ENCODE measurements around the gene KCNMA1. TPM values are rescaled to one million over a fixed set of nuclear protein-coding genes. Genes with fewer than 3 reads are reported as not detected.

KCNMA1 gene
- total and polyA plus RNA-seq, 4 experiments from 2014 or later = 0.26 TPM; not detected in 3

DNA sequence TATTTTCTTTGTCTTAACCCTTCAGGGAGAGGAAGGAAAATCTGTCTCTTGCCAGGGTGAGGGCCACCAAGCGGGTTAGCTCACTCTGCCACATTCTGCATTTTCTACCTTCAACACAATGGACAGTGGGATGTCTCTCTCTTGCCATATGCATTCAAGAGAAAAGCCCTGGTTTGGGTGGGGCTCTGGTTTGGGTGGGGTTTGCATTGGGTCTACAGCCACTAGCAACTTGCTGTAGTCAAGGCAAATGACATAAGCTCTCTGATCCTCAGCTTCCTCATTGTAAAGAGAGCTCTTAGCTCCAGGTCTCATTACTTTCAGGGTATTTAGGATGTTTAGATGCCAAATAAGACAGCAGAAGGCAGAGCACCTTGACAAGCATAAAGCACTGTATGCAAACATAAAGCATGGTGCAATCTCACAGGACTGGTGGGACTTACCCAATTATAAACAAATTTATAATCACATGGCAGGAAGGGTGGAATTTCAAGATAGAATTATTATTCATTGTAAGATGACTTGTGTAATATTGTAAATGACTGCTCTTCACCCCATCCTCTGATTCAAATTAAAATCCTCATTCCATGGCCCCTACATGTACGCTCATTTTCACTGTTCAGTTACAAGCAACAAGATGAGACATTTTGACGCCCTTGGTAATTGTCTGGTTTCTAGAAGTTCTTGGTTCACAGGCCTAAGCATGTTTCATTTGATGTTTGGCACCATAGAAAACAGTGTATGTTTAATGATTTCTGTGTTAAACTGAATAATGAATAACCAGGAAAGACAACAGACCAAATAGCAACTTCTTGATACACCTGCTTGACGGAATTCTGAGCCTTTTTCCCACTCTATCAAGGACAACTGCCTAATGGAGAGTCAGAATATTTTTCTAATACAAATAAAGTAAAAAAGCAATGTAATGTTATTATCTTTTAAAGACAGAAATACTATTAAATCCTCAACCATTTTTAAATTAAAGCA lies 258.9 kb downstream of the KCNMA1 start:
- H3K27ac ChIP-seq (ENCODE audit: low read depth, low read length) = no peak overlapping the region
- CTCF ChIA-PET (ENCODE audit: partially characterized antibody) = no interaction called here
- H3K4me1 Mint-ChIP-seq = no peaks in the 10 kb centered on the region
- peaks cover 0 to 5% (median 0%) of the 10 kb centered on the region in 8 donors for H3K9me3 Mint-ChIP-seq
- H3K27ac Mint-ChIP-seq = no peak overlapping the region
- H3K4me3 ChIP-seq (ENCODE audit: low read length in 2 of 2) = no peak overlapping the region
- no peaks in the 10 kb centered on the region for H3K9me3 ChIP-seq (ENCODE audit: control insufficient read depth in 1 of 2, low read length in 2 of 2)
- no peaks in the 10 kb centered on the region for H3K27me3 ChIP-seq (ENCODE audit: insufficient read depth, low read length)
- no peak overlapping the region for H3K4me3 Mint-ChIP-seq
- no peaks in the 10 kb centered on the region for H3K4me1 ChIP-seq (ENCODE audit: insufficient read depth, low read length)
- intact Hi-C loops (cut with micrococcal nuclease) = no loop called here
- POLR2A ChIA-PET (ENCODE audit: partially characterized antibody) = no interaction called here
- DNase-seq = no peak
- no peaks in the 10 kb centered on the region for H3K36me3 ChIP-seq (ENCODE audit: insufficient read depth, low read length)
- H3K27me3 Mint-ChIP-seq = peaks cover 0 to 2% of the 10 kb centered on the region in 2 donors
- H3K36me3 Mint-ChIP-seq = no peaks in the 10 kb centered on the region

- H3K36me3 Mint-ChIP-seq = no peaks in the 10 kb centered on the region
- no peaks in the 10 kb centered on the region for H3K36me3 ChIP-seq (ENCODE audit: insufficient read depth, low read length)
- intact Hi-C loops (cut with micrococcal nuclease) = no loop called here
- H3K4me1 ChIP-seq (ENCODE audit: insufficient read depth, low read length) = no peaks in the 10 kb centered on the region
- CTCF ChIA-PET (ENCODE audit: partially characterized antibody) = no interaction called here
- H3K9me3 Mint-ChIP-seq = peaks cover 0 to 5% (median 0%) of the 10 kb centered on the region in 8 donors
- H3K27me3 ChIP-seq (ENCODE audit: insufficient read depth, low read length) = no peaks in the 10 kb centered on the region
- no peak overlapping the region for H3K27ac ChIP-seq (ENCODE audit: low read depth, low read length)
- H3K4me3 ChIP-seq (ENCODE audit: low read length in 2 of 2) = no peak overlapping the region
- no peak overlapping the region for H3K4me3 Mint-ChIP-seq
- no peak for DNase-seq
- POLR2A ChIA-PET (ENCODE audit: partially characterized antibody) = no interaction called here
- H3K27ac Mint-ChIP-seq = no peak overlapping the region
- no peaks in the 10 kb centered on the region for H3K4me1 Mint-ChIP-seq
- H3K27me3 Mint-ChIP-seq = peaks cover 0 to 2% of the 10 kb centered on the region in 2 donors
- no peaks in the 10 kb centered on the region for H3K9me3 ChIP-seq (ENCODE audit: control insufficient read depth in 1 of 2, low read length in 2 of 2)
These were observed 259.8 kb downstream of the KCNMA1 start for GRCh38 chr10:77377678-77378352.

DNA sequence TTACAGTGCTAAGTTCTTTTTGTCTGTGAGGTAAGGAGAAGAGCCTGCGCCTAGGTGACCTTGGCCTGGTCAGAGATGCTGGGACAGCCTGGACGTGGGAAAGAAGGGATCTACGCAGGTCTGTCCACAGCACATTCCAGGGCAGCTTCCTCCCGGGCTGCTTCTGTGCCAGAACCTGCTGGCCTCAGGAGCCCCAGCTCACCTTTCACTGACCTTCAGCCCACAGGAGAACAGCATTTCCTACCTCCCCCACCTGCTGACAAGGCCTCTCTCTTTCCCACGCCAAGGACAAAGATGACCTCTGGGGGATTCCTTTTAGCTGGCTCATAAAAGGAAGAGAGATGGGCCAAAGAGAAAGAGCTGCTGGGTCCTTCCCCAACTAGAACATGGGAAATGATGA lies 260.6 kb downstream of the KCNMA1 start:
- Mint-ChIP-seq H3K27me3 (peaks cover 0 to 2% of the 10 kb centered on the region in 2 donors), H3K27ac (no peak overlapping the region), H3K36me3 (no peaks in the 10 kb centered on the region), H3K4me1 (no peaks in the 10 kb centered on the region), H3K4me3 (no peak overlapping the region), H3K9me3 (peaks cover 0 to 5% (median 0%) of the 10 kb centered on the region in 8 donors)
- ChIA-PET CTCF (ENCODE audit: partially characterized antibody) (no interaction called here), POLR2A (ENCODE audit: partially characterized antibody) (no interaction called here)
- H3K4me1 ChIP-seq (ENCODE audit: insufficient read depth, low read length) = no peaks in the 10 kb centered on the region
- intact Hi-C loops (cut with micrococcal nuclease) = no loop called here
- H3K4me3 ChIP-seq (ENCODE audit: low read length in 2 of 2) = no peak overlapping the region
- no peaks in the 10 kb centered on the region for H3K27me3 ChIP-seq (ENCODE audit: insufficient read depth, low read length)
- no peaks in the 10 kb centered on the region for H3K36me3 ChIP-seq (ENCODE audit: insufficient read depth, low read length)
- H3K9me3 ChIP-seq (ENCODE audit: control insufficient read depth in 1 of 2, low read length in 2 of 2) = no peaks in the 10 kb centered on the region
- no peak for DNase-seq
- no peak overlapping the region for H3K27ac ChIP-seq (ENCODE audit: low read depth, low read length)

- Mint-ChIP-seq H3K4me1 (no peaks in the 10 kb centered on the region), H3K9me3 (peaks cover 0 to 9% (median 2%) of the 10 kb centered on the region in 8 donors), H3K4me3 (no peak overlapping the region), H3K27me3 (no peaks in the 10 kb centered on the region), H3K36me3 (no peaks in the 10 kb centered on the region), H3K27ac (no peak overlapping the region)
- CTCF ChIA-PET (ENCODE audit: partially characterized antibody) = no interaction called here
- no peaks in the 10 kb centered on the region for H3K27me3 ChIP-seq (ENCODE audit: insufficient read depth, low read length)
- H3K9me3 ChIP-seq (ENCODE audit: control insufficient read depth in 1 of 2, low read length in 2 of 2) = no peaks in the 10 kb centered on the region
- H3K4me1 ChIP-seq (ENCODE audit: insufficient read depth, low read length) = no peaks in the 10 kb centered on the region
- H3K36me3 ChIP-seq (ENCODE audit: insufficient read depth, low read length) = no peaks in the 10 kb centered on the region
- DNase-seq = no peak
- no peak overlapping the region for H3K27ac ChIP-seq (ENCODE audit: low read depth, low read length)
- intact Hi-C loops (cut with micrococcal nuclease) = no loop called here
- POLR2A ChIA-PET (ENCODE audit: partially characterized antibody) = no interaction called here
- no peak overlapping the region for H3K4me3 ChIP-seq (ENCODE audit: low read length in 2 of 2)
These were observed 263.4 kb downstream of the KCNMA1 start for GRCh38 chr10:77374189-77374656.

- no peaks in the 10 kb centered on the region for H3K4me1 Mint-ChIP-seq
These were observed 265.5 kb downstream of the KCNMA1 start for GRCh38 chr10:77371848-77372799.

DNA sequence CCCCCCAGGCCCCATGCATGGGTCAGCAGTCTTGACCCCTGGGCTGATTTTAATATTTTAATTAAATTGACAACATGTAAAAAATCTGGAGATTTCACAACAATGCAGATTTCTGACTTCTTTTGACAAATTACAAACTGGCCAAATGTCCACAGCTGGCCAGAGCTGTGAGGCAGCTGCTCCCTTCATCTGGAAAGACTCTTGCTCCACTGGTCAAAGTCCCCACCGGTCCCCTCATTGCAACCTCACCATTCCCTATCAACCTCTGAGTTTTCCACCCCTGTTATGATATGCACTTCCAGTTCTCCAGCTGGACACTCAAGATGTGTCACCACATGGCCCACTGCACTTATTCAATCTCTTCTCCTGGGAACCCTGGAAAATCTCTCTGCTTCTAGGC lies 266.2 kb downstream of the KCNMA1 start:
- Histone ChIP-seq H3K4me3 (ENCODE audit: low read length in 2 of 2) (no peak overlapping the region), H3K36me3 (ENCODE audit: insufficient read depth, low read length) (no peaks in the 10 kb centered on the region), H3K9me3 (ENCODE audit: control insufficient read depth in 1 of 2, low read length in 2 of 2) (no peaks in the 10 kb centered on the region), H3K27ac (ENCODE audit: low read depth, low read length) (no peak overlapping the region), H3K27me3 (ENCODE audit: insufficient read depth, low read length) (no peaks in the 10 kb centered on the region), H3K4me1 (ENCODE audit: insufficient read depth, low read length) (no peaks in the 10 kb centered on the region)
- Mint-ChIP-seq H3K27me3 (no peaks in the 10 kb centered on the region), H3K4me1 (no peaks in the 10 kb centered on the region), H3K4me3 (no peak overlapping the region), H3K9me3 (peaks cover 0 to 10% (median 5%) of the 10 kb centered on the region in 8 donors), H3K27ac (no peak overlapping the region), H3K36me3 (no peaks in the 10 kb centered on the region)
- DNase-seq = no peak
- POLR2A ChIA-PET (ENCODE audit: partially characterized antibody) = no interaction called here
- intact Hi-C loops (cut with micrococcal nuclease) = no loop called here
- CTCF ChIA-PET (ENCODE audit: partially characterized antibody) = no interaction called here

More at GRCh38 chr10:77371848-77372799, 265.5 kb downstream of the KCNMA1 start:
- no peak overlapping the region for H3K27ac Mint-ChIP-seq
- Histone ChIP-seq H3K36me3 (ENCODE audit: insufficient read depth, low read length) (no peaks in the 10 kb centered on the region), H3K4me1 (ENCODE audit: insufficient read depth, low read length) (no peaks in the 10 kb centered on the region), H3K27me3 (ENCODE audit: insufficient read depth, low read length) (no peaks in the 10 kb centered on the region), H3K27ac (ENCODE audit: low read depth, low read length) (no peak overlapping the region), H3K9me3 (ENCODE audit: control insufficient read depth in 1 of 2, low read length in 2 of 2) (no peaks in the 10 kb centered on the region), H3K4me3 (ENCODE audit: low read length in 2 of 2) (no peak overlapping the region)
- H3K27me3 Mint-ChIP-seq = no peaks in the 10 kb centered on the region
- peaks cover 0 to 10% (median 5%) of the 10 kb centered on the region in 8 donors for H3K9me3 Mint-ChIP-seq
- CTCF ChIA-PET (ENCODE audit: partially characterized antibody) = no interaction called here
- H3K36me3 Mint-ChIP-seq = no peaks in the 10 kb centered on the region
- intact Hi-C loops (cut with micrococcal nuclease) = no loop called here
- no peak for DNase-seq
- H3K4me3 Mint-ChIP-seq = no peak overlapping the region
- POLR2A ChIA-PET (ENCODE audit: partially characterized antibody) = no interaction called here

GRCh38 chr10:77368006-77368405 lies 269.6 kb downstream of the KCNMA1 start:
- no peak overlapping the region for H3K4me3 Mint-ChIP-seq

More at GRCh38 chr10:77368006-77368405, 269.6 kb downstream of the KCNMA1 start:
- Histone ChIP-seq H3K4me3 (ENCODE audit: low read length in 2 of 2) (no peak overlapping the region), H3K36me3 (ENCODE audit: insufficient read depth, low read length) (no peaks in the 10 kb centered on the region), H3K4me1 (ENCODE audit: insufficient read depth, low read length) (no peaks in the 10 kb centered on the region), H3K9me3 (ENCODE audit: control insufficient read depth in 1 of 2, low read length in 2 of 2) (no peaks in the 10 kb centered on the region), H3K27me3 (ENCODE audit: insufficient read depth, low read length) (no peaks in the 10 kb centered on the region), H3K27ac (ENCODE audit: low read depth, low read length) (no peak overlapping the region)
- no peak for DNase-seq
- no peaks in the 10 kb centered on the region for H3K4me1 Mint-ChIP-seq
- peaks cover 0 to 10% (median 5%) of the 10 kb centered on the region in 8 donors for H3K9me3 Mint-ChIP-seq
- no peaks in the 10 kb centered on the region for H3K36me3 Mint-ChIP-seq
- ChIA-PET CTCF (ENCODE audit: partially characterized antibody) (no interaction called here), POLR2A (ENCODE audit: partially characterized antibody) (no interaction called here)
- no peak overlapping the region for H3K27ac Mint-ChIP-seq
- intact Hi-C loops (cut with micrococcal nuclease) = no loop called here
- no peaks in the 10 kb centered on the region for H3K27me3 Mint-ChIP-seq

Data from CD4-positive, alpha-beta memory T cell (primary cell).